GM19023 (cell line): ENCODE measurements around the gene SCYL1.
"Not testable (repeated sequence)": the region's sequence is repeated elsewhere in the genome, so short reads cannot be mapped to it uniquely, and the experiment has no call there.

Experiments used
- ATAC-seq: cut with Tn5 transposase; IDR thresholded peaks from one replicate; pipeline ENCODE4 v1.9.1; 2021; ENCODE audit warnings: mild to moderate bottlenecking, moderate library complexity; ENCODE audit not compliant: unreplicated experiment

The SCYL1 gene

GRCh38 chr11:65504674-65505465 is 20.0 kb upstream of the SCYL1 start:
- ATAC-seq: no peak

DNA sequence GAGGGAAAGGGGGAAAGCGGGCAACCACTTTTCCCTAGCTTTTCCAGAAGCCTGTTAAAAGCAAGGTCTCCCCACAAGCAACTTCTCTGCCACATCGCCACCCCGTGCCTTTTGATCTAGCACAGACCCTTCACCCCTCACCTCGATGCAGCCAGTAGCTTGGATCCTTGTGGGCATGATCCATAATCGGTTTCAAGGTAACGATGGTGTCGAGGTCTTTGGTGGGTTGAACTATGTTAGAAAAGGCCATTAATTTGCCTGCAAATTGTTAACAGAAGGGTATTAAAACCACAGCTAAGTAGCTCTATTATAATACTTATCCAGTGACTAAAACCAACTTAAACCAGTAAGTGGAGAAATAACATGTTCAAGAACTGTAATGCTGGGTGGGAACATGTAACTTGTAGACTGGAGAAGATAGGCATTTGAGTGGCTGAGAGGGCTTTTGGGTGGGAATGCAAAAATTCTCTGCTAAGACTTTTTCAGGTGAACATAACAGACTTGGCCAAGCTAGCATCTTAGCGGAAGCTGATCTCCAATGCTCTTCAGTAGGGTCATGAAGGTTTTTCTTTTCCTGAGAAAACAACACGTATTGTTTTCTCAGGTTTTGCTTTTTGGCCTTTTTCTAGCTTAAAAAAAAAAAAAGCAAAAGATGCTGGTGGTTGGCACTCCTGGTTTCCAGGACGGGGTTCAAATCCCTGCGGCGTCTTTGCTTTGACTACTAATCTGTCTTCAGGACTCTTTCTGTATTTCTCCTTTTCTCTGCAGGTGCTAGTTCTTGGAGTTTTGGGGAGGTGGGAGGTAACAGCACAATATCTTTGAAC is 19.2 kb upstream of the SCYL1 start:
- no peak for ATAC-seq

DNA sequence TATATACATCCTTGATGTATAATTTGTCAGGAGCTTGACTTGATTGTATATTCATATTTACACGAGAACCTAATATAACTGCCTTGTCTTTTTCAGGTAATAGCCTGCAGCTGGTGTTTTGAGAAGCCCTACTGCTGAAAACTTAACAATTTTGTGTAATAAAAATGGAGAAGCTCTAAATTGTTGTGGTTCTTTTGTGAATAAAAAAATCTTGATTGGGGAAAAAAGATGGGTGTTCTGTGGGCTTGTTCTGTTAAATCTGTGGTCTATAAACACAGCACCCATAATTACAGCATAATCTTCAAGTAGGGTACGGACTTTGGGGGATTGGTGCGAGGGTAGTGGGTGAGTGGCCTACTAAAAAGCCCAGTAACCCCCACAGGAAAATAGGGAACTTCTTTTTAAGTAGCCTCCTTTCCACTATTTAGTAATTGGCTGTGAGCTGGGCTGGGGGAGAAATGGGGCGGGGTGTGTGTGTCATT is 18.6 kb upstream of the SCYL1 start:
- no peak for ATAC-seq

DNA sequence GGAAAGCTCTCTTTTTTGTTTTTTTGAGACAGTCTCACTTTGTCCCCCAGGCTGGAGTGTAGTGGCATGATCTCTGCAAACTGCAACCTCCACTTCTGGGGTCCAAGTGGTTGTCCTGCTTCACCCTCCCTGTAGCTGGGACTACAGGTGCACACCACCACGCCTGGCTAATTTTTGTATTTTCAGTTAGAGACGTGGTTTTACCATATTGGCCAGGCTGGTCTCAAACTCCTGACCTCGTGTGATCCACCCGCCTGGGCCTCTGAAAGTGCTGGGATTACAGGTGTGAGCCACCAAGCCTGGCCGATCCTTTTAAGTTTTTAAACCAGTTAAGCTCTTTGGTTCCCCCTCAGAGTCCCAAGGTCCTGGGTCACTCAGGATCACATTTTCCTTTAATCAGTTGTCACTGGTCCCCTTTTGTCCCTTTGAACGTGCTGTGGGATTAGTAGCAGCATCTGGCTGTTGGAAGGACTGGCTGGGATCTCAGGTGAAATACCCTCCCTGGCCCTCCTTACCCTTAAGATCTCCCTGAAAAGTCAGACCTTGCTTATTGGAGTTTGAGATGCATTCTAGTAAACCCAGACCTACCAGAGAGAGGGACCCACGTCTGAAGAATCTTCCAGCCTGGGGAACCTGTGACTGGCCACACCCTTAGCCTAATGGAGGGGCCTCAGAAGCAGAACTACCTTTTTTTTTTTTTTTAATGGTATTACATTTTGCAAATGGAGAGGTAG is 17.9 kb upstream of the SCYL1 start:
- peak; percentile 46 for ATAC-seq

DNA sequence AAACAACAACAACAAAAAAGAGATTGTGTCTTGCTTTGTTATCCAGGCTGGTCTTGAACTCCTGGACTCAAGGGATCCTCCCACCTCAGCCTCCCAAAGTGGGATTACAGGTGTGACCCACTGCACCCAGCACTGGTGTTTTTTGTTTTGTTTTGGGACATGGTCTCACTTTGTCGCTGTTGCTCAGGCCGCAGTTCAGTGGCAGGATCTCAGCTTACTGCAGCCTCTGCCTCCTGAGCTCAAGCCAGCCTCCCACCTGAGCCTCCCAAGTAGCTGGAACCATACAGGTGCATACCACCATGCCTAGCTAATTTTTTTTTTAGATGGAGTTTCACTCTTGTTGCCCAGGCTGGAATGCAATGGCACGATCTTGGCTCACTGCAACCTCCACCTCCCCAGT is 12.6 kb upstream of the SCYL1 start:
- ATAC-seq: not testable (repeated sequence)

- no peak for ATAC-seq
These were observed 8.5 kb upstream of the SCYL1 start for GRCh38 chr11:65516135-65516968.

- not testable (repeated sequence) for ATAC-seq
These were observed 5.8 kb upstream of the SCYL1 start for GRCh38 chr11:65518941-65519549.

DNA sequence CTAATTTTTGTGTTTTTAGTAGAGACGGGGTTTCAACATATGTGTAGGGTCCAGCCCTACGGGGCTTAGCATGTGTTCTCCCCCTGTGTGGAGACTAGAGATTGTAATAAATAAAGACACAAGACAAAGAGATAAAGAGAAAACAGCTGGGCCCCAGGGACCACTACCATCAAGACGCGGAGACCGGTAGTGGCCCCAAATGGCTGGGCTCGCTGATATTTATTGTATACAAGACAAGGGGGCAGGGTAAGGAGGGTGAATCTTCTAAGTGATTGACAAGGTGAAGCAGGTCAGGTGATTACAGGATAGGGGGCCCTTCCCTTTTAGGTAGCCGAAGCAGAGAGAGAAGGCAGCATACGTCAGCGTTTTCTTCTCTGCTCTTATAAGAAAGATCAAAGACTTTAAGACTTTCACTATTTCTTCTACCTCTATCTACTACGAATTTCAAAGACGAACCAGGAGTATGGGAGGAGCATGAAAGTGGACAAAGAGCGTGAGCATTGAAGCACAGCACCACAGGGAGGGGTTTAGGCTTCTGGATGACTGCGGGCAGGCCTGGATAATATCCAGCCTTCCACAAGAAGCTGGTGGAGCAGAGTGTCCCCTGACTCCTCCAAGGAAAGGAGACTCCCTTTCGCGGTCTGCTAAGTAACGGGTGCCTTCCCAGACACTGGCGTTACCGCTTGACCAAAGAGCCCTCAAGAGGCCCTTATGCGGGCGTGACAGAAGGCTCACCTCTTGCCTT is 2.9 kb upstream of the SCYL1 start:
- not testable (repeated sequence) for ATAC-seq

GRCh38 chr11:65522718-65523630 is 1.9 kb upstream of the SCYL1 start:
- not testable (repeated sequence) for ATAC-seq

DNA sequence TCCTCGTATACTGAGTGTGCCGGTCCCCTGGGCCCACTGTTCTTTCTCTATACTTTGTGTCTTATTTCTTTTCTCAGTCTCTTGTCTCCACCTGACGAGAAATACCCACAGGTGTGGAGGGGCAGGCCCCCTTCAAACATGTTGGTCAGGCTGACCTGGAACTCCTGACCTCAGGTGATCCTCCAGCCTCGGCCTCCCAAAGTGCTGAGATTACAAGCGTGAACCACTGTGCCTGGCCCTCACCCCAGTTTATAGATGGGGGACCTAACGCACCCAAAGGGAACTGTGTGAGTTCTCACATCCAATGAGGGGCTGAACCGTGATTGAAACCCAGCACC is 1.3 kb upstream of the SCYL1 start:
- not testable (repeated sequence) for ATAC-seq

DNA sequence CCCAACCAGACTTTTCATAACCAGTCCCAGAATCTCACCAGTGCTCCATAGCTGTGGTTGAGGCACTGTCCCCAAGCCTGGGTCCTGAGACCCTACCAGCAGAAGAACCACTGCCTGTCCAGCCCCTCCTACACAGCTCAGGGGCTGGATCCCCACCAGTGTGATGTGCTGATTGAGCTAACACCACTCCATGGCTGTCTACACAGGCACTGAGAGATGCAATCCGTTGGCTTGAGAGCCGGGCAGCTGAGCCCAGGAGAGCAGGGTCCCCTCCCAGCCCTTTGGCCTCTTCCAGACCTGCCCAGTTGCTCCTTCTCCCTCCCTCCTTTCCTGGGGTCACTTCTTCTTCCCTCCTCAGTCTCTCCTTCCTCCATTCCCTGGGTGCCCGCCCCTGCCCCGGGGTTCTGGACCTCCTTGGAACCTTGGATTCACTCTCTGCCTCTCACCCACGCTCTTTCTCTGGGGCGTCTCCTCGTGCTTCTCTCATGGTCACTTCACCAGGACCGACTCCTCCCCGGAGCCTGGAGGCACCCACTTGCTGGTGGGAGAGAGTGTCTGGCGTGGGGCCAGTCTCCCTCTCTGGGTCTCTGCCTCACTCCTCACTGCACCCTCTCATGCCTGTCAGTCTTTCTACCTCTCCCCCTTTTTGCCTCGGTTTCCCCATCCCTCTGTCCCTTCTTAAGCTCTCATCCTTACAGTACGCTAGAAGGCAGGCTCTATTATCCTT is 706 bp upstream of the SCYL1 start:
- no peak for ATAC-seq

- no peak for ATAC-seq
These were observed 930 bp downstream of the SCYL1 start for GRCh38 chr11:65525546-65526480.

DNA sequence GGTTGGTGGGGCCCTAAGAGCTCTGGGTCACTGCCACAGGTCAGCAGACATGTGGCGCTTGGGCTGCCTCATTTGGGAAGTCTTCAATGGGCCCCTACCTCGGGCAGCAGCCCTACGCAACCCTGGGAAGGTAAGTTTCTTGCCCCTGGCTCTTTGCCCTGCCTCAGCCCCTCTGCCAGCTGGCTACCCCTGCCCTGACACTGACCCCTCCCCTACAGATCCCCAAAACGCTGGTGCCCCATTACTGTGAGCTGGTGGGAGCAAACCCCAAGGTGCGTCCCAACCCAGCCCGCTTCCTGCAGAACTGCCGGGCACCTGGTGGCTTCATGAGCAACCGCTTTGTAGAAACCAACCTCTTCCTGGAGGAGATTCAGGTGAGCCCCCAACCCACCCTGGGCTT is 1.9 kb downstream of the SCYL1 start:
- ATAC-seq: no peak

DNA sequence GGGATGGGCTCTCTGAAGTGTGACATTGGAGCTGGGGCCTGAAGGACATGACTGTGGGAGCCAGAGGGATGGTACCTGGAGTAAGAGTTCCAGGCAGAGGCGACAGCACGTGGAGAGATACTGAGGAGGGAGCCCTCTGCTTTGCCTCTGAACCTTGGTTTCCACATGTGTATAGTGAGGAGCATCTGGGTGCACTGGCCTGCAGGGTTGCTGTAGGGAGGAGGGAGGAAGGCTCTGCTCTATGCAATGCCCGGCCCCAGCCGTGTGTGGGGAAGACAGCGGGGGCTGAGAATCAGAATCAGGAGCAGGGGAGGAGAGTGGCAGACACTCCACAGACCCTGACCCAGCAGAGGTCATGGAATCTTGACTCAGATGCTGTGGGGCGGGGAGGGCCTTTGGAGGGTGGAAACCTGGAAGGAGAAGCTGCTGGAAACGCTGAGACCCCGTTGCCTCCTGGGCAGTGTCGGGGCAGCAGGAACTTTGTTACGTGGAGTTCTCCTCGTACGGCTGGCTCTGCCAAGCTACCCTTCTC is 4.0 kb downstream of the SCYL1 start:
- ATAC-seq: no peak

DNA sequence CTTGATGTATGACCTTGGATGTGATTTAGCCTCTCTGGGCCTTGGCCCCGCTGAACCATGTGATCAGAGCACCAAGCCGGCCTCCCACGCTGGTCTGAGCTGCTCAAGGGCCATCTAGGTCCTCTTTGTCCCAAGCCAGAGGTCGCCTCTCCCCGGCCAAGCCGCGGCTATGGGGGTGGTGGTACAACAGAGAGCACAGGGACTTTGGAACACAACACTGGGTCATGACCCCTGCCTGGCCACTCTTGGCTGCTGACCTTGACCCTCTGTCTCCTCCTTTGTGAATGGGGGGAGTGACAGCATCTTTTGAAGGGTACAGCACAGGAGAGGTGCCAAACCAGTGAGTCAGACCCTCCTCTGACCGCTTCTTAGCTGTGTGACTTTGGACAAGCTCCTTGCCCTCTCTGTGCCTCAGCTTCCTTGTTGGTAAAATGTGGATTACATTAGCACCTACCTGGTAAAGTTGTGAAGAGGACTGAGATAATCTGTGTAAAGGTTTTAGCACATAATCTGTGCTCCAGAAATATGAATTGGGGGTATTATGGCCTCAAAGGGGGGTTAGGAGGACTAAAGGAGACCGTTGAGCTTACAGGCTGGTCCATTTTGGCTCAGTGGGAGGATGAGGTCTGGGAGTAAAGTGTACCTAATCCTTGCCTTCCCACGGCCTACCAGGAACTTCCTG is 4.7 kb downstream of the SCYL1 start:
- ATAC-seq: no peak

GRCh38 chr11:65530157-65530496 is 5.2 kb downstream of the SCYL1 start:
- no peak for ATAC-seq
